Myocyte (in vitro differentiated cells): ENCODE data around the gene FPR2. TPM values are rescaled to one million over a fixed set of nuclear protein-coding genes. Genes with fewer than 3 reads are reported as not detected.

ENCODE experiments used
- DNase-seq: peaks from one replicate; pipeline ENCODE4 v3.0.0-alpha.2; 2012; ENCODE audit warnings: low read depth
- total RNA-seq: library from RNA; depleted of rRNA; stranded (reverse); fragments of >200 nt; gene quantifications from 2 replicates; pipeline ENCODE4 v1.2.3, GENCODE V29; 2014

Gene FPR2
- total RNA-seq, 1 donor from 2014 or later: not detected

- DNase-seq: no peak
These were observed 21.0 kb downstream of the FPR2 start for GRCh38 chr19:51781999-51782398.

DNA sequence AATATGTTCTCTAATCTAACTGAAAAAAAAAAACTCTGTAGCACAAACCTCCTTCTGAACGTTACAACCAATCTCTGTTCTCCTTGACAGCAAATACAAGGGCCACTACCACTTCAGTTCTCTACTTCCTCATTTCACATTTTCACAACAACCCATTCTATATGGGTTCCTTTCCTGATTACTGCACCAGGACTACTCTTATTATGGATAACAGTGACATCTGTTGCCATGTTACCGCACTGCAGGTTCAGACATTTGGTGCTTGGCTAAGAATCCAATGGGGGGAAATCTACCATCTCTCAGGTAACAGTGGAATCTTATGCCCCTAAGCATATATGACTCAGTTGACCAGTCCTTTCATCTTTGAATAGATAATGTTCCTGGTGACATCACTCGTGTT lies 22.4 kb downstream of the FPR2 start:
- peak; percentile 47 for DNase-seq

- DNase-seq: no peak
These were observed 23.3 kb downstream of the FPR2 start for GRCh38 chr19:51784109-51784785.

GRCh38 chr19:51784922-51785690 lies 24.1 kb downstream of the FPR2 start:
- DNase-seq: peak; percentile 69

- no peak for DNase-seq
These were observed 25.9 kb downstream of the FPR2 start for GRCh38 chr19:51786646-51787494.

GRCh38 chr19:51788029-51788428 lies 27.0 kb downstream of the FPR2 start:
- DNase-seq: no peak

GRCh38 chr19:51789061-51789795 lies 28.2 kb downstream of the FPR2 start:
- no peak for DNase-seq

DNA sequence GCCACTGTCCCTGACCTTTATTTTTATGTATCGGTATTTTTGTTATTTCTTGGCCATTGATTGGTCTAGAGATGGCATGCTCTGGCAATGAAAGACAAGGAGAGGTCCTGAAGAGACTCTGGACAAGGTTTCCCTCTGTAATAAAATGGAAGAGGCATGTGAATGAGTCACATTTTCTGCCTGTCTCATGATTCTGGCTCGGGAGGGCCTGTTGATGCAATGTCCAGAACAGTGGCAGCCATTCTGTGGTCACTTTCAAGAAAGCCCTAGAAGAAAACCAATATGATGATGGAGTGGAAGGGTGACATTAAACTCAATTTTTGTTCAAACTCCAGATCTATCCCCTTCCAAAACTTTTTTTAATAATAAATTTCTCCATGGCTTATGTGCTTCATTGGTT lies 32.0 kb downstream of the FPR2 start:
- no peak for DNase-seq

- DNase-seq: no peak
These were observed 33.0 kb downstream of the FPR2 start for GRCh38 chr19:51793994-51794393.

- no peak for DNase-seq
These were observed 34.0 kb downstream of the FPR2 start, which contains the start of gene FPR3 for GRCh38 chr19:51794885-51795490. Gene FPR3, plus strand, starts transcription at chr19:51795157. Its CDS starts 28,592 bp downstream, at chr19:51823749.

- no peak for DNase-seq
These were observed 35.3 kb downstream of the FPR2 start for GRCh38 chr19:51796195-51796679.

GRCh38 chr19:51797480-51797879 lies 36.5 kb downstream of the FPR2 start:
- DNase-seq: no peak

GRCh38 chr19:51798062-51798461 lies 37.1 kb downstream of the FPR2 start:
- no peak for DNase-seq

- peak; percentile 97 for DNase-seq
These were observed 38.2 kb downstream of the FPR2 start for GRCh38 chr19:51799034-51799773.

- DNase-seq: no peak
These were observed 38.9 kb downstream of the FPR2 start for GRCh38 chr19:51799774-51800472.

- DNase-seq: no peak
These were observed 39.7 kb downstream of the FPR2 start for GRCh38 chr19:51800473-51801244.

GRCh38 chr19:51802775-51803174 lies 41.8 kb downstream of the FPR2 start:
- DNase-seq: no peak

GRCh38 chr19:51803519-51803918 lies 42.5 kb downstream of the FPR2 start:
- no peak for DNase-seq
